GM13976 (cell line): ENCODE measurements around the gene NAV1.

ENCODE experiments used
- DNase-seq: peaks from one replicate; pipeline ENCODE4 v3.0.0; 2012; ENCODE audit warnings: low spot score
- in situ Hi-C: fragments of 300-500 bp; cut with MboI; formaldehyde crosslinking; loops from one replicate; pipeline ENCODE4 v1.12.0; 2022; ENCODE audit warnings: low sequenced_read_pairs, mixed read lengths, inconsistent platforms; ENCODE audit not compliant: unreplicated experiment
- TF ChIP-seq, protein P1 (sequence below): IDR thresholded peaks from 2 replicates; pipeline ENCODE4 v1.5.1; 2012; ENCODE audit warnings: borderline replicate concordance, mild to moderate bottlenecking; ENCODE audit not compliant: insufficient read depth; ENCODE audit errors: extremely low read depth, missing control alignments, control extremely low read depth

NAV1 gene

DNA sequence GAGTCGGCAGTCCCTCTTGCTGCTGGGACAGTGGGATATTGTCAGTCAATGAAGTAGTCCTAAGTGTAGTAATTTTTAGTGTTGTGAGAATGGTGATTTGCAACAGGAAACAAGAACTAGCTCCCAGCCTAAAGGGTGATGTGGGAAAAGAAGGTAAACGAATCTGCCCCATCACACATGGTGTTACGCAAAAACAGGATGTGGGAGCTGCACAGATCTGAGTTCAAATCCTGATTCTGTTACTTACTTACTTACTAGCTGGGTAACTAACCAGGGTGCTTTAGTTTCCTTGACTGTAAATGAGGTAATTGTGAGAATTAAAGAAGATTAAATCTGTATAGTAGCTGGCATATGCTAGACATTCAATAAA is 22.3 kb downstream of the NAV1 start:
- TF ChIP-seq, protein P1, sequence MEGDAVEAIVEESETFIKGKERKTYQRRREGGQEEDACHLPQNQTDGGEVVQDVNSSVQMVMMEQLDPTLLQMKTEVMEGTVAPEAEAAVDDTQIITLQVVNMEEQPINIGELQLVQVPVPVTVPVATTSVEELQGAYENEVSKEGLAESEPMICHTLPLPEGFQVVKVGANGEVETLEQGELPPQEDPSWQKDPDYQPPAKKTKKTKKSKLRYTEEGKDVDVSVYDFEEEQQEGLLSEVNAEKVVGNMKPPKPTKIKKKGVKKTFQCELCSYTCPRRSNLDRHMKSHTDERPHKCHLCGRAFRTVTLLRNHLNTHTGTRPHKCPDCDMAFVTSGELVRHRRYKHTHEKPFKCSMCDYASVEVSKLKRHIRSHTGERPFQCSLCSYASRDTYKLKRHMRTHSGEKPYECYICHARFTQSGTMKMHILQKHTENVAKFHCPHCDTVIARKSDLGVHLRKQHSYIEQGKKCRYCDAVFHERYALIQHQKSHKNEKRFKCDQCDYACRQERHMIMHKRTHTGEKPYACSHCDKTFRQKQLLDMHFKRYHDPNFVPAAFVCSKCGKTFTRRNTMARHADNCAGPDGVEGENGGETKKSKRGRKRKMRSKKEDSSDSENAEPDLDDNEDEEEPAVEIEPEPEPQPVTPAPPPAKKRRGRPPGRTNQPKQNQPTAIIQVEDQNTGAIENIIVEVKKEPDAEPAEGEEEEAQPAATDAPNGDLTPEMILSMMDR, result no peak
- DNase-seq, result no peak
- in situ Hi-C loops, result loop anchor here (10.0 kb wide), 2 partner anchors 134 to 224 kb away; no protein-coding TSS in a partner anchor

DNA sequence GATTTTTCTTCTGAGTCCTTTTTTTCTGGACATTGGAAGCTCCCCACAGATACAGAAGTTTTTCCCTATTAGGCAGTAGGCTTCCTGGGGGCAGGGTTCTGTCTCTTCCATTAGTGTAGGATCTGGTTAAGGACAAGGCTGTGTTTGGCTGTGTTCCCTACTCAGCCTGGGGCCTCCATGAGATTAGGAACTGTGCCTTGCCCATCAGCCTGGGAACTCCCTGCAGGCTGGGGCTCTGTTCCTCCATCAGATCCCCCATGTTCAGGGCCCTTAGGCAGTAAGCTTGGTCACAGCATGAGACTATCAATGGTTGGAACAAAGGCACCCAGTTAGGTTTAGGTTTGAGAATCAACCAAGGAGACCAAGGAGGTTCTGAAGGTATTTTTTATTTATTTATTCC is 22.7 kb downstream of the NAV1 start:
- in situ Hi-C loops, result loop anchor here (10.0 kb wide), 2 partner anchors 133 to 223 kb away; no protein-coding TSS in a partner anchor
- DNase-seq, result no peak
- TF ChIP-seq, protein P1, result no peak

DNA sequence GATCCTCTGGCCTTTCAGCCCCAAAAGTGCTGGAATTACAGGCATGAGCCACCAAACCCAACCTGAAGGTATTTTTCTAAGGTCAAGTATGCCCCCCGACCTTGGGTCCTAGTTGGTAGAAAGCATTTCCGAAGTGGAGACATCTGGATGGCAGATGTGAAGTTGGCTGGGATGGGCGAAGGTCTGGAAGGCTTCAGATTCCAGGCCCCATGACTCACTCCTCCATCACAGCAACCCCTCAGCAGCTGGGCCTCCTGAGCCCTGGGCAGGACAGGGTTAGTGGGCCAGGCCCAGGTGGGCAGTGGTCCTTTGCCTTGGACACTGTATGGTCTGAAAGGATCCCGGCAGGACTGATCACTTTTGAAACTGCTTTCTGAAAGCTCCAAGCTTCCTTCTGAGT is 23.3 kb downstream of the NAV1 start:
- DNase-seq, result no peak
- TF ChIP-seq, protein P1, result no peak
- in situ Hi-C loops, result loop anchor here (10.0 kb wide), 2 partner anchors 133 to 223 kb away; no protein-coding TSS in a partner anchor

DNA sequence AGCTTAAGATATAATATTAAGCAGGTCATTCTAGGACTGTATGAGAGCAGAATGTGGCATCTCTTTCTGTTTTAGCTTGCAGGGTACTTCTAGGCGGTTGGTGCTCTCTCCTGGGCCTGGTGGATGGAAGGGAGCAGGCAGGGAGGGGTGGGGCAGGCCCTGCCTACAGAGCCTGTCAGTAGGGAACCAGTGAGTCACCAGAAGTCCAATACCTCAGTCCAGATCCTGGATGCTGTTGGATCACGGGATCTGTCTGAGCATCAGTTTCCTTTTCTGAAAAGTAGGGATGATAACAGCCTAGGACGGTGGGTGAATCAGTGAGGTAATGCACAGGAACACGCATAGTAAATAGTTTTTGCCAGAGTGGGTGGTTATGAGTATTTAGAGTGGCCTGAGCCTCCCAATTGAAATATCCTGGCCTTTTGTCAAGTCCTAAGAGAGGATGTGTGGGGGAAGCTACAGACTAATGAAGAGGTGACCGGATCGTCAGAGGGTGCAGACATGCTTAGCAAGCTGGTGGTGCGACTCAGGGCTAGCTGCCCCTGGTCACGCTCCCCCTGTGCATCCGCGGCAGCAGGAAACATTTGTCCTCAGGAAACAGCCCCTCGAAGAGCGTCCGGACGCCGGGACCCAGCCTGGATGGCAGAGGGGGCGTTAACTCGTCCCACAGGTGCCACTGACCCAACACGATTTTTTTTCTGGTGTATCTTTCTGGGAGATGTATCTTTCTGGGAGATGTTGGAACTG is 23.9 kb downstream of the NAV1 start:
- in situ Hi-C loops, result loop anchor here (10.0 kb wide), 2 partner anchors 132 to 222 kb away; no protein-coding TSS in a partner anchor
- TF ChIP-seq, protein P1, result no peak
- DNase-seq, result no peak

DNA sequence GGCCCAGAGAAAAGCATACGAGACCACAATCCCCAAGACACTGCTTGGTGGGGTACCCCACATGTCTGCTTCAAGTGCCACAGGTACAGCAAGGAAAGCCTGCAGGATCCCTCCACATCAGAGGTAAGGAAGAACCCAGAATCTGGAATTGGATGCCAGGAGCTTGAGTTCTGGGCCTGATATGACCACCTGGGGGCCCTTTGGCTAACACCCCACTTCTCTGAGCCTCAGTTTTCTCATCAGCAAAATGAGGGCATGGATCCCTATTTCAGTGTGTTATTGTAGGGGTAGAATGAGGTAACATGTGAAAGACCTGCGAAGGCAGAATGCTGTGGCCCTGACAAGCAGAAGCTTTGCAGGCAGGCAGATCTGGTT is 24.5 kb downstream of the NAV1 start:
- no peak for DNase-seq
- in situ Hi-C loops, result loop anchor here (10.0 kb wide), 2 partner anchors 131 to 221 kb away; no protein-coding TSS in a partner anchor
- TF ChIP-seq, protein P1, result no peak

DNA sequence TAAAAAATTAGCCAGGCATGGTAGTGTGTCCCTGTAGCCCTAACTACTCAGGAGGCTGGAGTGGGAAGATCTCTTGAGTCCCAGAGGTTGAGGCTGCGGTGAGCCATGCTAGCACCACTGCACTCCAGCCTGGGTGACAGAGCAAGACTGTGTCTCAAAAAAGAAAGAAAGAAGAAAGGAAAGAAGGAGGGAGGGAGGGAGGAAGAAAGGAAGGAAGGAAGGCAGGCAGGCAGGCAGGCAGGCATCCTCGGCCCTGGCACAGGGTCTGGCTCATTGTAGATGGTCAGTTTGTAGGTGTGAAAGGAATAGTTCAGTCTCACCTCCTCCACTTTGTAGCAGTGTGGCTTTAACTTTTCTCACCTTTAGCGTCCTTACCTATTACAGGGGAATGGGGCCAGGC is 25.0 kb downstream of the NAV1 start:
- TF ChIP-seq, protein P1, result no peak
- in situ Hi-C loops, result loop anchor here (10.0 kb wide), 2 partner anchors 131 to 221 kb away; no protein-coding TSS in a partner anchor
- DNase-seq, result no peak
